Central memory CD8-positive, alpha-beta T cell (primary cell): ENCODE results near the gene MT1M.

Experiments used
- ATAC-seq: fragments of 150-1000 bp; cut with Tn5 transposase; replicated peaks from 2 replicates; pipeline ENCODE4 v1.10.0; 2022; ENCODE audit warnings: mild to moderate bottlenecking, moderate FRiP score, moderate number of reproducible peaks; ENCODE audit not compliant: poor library complexity, severe bottlenecking; ENCODE audit errors: extremely low read depth
- DNase-seq, 2 donors: peaks; one replicate each; pipeline ENCODE4 v3.0.0; 2021; ENCODE audit warnings: low spot score in 2 of 2
- H3K27ac Mint-ChIP-seq: one replicate; pipeline ENCODE4 v1.8.0; 2022; ENCODE audit warnings: low read depth, mild to moderate bottlenecking, moderate library complexity, mixed read lengths
- H3K27me3 Mint-ChIP-seq: one replicate; pipeline ENCODE4 v1.8.0; 2022; ENCODE audit warnings: mixed read lengths
- H3K36me3 Mint-ChIP-seq: one replicate; pipeline ENCODE4 v1.8.0; 2022; ENCODE audit warnings: mild to moderate bottlenecking, moderate library complexity, mixed read lengths; ENCODE audit not compliant: insufficient read depth
- H3K4me1 Mint-ChIP-seq: one replicate; pipeline ENCODE4 v1.8.0; 2022; ENCODE audit warnings: mixed read lengths
- H3K4me3 Mint-ChIP-seq: one replicate; pipeline ENCODE4 v1.8.0; 2022; ENCODE audit warnings: mild to moderate bottlenecking, moderate library complexity, mixed read lengths
- H3K9me3 Mint-ChIP-seq: one replicate; pipeline ENCODE4 v1.8.0; 2022; ENCODE audit warnings: mixed read lengths

Gene MT1M

DNA sequence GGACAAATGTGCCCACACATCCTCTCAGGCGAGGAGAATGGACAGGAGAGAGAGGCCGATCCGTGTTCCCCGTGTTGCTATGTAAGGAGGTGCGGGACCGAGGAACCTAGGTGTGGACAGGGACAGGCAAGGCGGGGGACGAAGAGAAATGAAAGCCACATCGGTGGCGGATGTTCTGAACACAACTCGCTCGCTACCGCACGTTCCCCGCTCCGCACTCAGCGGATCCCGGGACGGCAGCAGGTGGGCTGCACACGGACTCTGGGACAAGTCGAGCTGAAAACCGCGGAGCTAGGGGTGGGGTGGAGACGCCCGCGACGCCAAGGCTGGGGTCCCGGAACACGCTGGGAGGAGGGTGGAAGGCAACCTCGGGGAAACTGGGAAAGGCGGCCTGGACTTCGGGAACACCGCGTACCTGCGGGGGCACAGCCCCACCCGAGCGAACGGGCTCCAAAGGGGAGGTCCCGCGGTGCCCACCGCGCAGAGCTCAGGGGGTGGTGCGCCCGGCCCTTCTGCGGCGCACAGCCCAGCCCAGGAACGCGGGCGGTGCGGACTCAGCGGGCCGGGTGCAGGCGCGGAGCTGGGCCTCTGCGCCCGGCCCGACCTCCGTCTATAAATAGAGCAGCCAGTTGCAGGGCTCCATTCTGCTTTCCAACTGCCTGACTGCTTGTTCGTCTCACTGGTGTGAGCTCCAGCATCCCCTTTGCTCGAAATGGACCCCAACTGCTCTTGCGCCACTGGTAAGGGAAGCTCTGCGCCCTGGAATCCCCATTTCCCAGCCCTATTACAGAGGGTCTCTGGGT lies 7.1 kb upstream of the MT1M start, which contains the start of gene MT1E:
Gene MT1E, plus strand, starts transcription at position 642 of the 803 bp plus-strand sequence. Its CDS starts 71 bp downstream, at position 713.
- peak; percentile 98 for ATAC-seq
- Mint-ChIP-seq H3K27ac (peak within 1 kb of the TSS; percentile 91), H3K9me3 (no peaks in the 10 kb centered on the region), H3K27me3 (peaks cover 1% of the 10 kb centered on the region), H3K4me1 (peaks cover 15% of the 10 kb centered on the region), H3K36me3 (peaks cover 5% of the 10 kb centered on the region), H3K4me3 (peak within 1 kb of the TSS; percentile 97)
- DNase-seq = peak in 1 of 2 donors; percentile 54

DNA sequence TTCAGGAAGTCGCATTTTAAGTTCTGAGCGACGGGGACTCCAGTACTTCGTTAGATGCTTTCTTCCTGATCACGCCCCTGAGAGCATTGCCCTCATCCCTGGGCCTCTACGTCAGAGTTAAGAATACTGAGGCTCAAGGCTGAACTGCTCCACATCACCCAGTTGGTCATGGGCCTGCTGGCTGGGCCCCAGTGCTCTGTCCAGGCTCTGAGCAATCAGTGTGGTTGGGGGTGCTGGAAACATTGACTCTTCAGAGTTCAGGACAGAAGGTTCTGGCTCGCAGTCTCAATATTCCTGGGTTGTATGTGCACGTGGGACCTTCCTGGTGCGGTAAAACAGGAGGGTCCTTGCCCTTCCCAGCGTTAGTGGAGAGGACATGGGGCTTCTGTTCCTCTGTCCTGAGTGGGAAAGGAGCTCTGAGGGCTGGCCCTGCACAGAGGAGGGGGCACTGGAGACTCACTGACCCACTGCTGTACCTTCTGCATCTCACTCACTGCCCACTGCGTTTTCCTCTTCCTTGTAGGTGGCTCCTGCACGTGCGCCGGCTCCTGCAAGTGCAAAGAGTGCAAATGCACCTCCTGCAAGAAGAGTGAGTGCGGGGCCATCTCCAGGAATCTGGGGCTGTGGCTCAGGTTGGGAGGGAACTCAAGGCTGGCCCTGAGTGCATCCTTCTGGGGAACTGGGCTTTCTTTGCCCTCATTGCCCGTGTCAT lies 6.4 kb upstream of the MT1M start:
- DNase-seq (no peak), ATAC-seq (peak; percentile 13)
- Mint-ChIP-seq H3K4me3 (peak overlapping the region; percentile 97), H3K36me3 (peaks cover 5% of the 10 kb centered on the region), H3K27me3 (peaks cover 9% of the 10 kb centered on the region), H3K27ac (peak overlapping the region; percentile 91), H3K4me1 (peaks cover 15% of the 10 kb centered on the region), H3K9me3 (no peaks in the 10 kb centered on the region)

DNA sequence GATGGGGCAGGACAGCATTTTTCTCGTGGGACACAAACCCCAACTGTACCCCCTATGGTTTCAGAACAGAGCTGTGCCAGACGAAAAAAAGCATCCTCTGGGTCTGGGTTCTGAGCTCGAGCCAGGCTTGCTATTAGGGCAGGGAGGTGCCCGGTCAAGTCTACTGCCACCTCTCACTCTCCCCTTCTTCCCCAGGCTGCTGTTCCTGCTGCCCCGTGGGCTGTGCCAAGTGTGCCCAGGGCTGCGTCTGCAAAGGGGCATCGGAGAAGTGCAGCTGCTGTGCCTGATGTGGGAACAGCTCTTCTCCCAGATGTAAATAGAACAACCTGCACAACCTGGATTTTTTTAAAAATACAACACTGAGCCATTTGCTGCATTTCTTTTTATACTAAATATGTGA lies 5.8 kb upstream of the MT1M start:
- peak overlapping the region; percentile 97 for H3K4me3 Mint-ChIP-seq
- no peak for DNase-seq
- peaks cover 16% of the 10 kb centered on the region for H3K4me1 Mint-ChIP-seq
- H3K27me3 Mint-ChIP-seq = peaks cover 15% of the 10 kb centered on the region
- H3K36me3 Mint-ChIP-seq = peaks cover 5% of the 10 kb centered on the region
- no peak for ATAC-seq
- no peak overlapping the region for H3K27ac Mint-ChIP-seq
- no peaks in the 10 kb centered on the region for H3K9me3 Mint-ChIP-seq

DNA sequence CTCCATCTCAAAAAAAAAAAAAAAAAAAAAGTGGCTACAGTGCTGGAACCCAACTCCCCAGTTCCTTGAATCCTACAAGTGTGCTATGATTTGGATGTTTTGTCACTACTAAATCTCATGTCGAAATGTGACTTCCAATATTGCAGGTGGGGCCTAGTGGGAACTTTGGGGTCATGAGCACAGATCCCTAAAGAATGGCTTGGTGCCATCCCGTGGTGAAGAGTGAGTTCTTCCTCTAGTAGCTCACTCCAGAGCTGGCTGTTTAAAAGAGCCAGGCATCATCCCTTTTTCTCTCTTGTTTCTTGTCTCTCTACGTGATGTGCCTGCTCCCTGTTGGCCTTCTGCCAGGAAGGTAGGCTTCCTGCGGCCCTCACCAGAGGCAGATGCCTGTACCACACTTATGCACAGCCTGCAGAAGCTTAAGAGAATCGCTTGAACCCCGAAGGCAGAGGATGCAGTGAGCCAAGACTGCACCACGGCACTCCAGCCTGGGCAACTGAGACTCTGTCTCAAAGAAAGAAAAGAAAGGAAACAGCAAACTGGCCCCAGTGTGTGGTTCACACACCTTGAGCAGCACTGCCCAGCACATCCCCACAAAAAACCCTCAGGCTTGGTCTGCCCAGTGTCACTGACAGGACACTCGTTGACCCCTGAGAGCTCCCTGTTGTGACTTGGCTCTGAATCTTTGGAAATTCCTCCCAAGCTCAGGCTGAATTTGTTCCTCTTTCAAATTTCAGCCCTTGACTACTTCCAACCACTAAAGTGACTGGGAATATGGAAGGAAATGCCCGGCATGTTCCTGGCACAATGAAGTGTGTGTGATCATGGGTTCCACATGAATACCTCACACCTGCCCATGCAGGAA lies 3.7 kb upstream of the MT1M start:
- H3K4me1 Mint-ChIP-seq = peaks cover 20% of the 10 kb centered on the region
- ATAC-seq (no peak), DNase-seq (no peak)
- no peak overlapping the region for H3K4me3 Mint-ChIP-seq
- H3K36me3 Mint-ChIP-seq = peaks cover 5% of the 10 kb centered on the region
- H3K27me3 Mint-ChIP-seq = peaks cover 35% of the 10 kb centered on the region
- no peaks in the 10 kb centered on the region for H3K9me3 Mint-ChIP-seq
- no peak overlapping the region for H3K27ac Mint-ChIP-seq

DNA sequence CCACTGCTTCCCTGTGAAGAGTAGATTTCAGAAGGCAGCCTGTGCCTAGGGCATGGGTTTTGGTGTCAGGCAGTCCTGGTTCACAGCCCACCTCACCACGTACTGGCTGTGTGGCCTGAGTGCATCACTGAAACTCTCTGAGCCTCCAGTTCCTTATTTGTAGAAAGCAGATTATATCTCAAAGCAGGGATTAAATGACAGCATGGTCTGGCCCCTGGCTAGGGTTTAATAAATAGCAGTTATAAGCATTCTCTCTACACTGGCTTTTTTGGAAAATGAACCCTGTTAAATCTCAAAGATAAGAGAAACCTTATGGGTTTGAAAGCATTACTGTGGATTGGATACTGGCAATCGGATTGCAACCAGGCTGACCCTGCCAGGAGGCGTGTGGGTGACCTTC lies 2.9 kb upstream of the MT1M start:
- DNase-seq (no peak), ATAC-seq (no peak)
- Mint-ChIP-seq H3K27me3 (peaks cover 43% of the 10 kb centered on the region), H3K27ac (no peak overlapping the region), H3K4me1 (peaks cover 20% of the 10 kb centered on the region), H3K4me3 (no peak overlapping the region), H3K9me3 (no peaks in the 10 kb centered on the region), H3K36me3 (peaks cover 5% of the 10 kb centered on the region)

DNA sequence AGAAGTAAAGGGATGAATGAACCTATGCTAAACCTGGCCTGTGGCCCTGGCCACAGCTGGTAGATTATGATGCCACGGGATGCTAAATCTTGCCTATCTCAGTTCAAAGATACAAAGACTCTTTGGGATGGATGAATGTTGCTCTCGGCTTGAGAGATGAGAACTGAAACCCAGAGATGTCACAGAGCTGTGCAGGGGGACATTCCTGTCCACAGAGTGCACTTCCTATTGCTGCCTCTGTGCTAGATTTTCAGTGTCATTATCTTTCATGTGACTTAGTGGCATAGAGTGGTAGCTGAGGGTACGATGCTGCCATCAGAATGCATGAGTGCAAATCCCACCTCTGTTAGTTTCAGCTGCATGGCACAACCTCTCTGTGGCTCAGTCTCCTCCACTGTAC lies 2.3 kb upstream of the MT1M start:
- Mint-ChIP-seq H3K9me3 (no peaks in the 10 kb centered on the region), H3K36me3 (peaks cover 3% of the 10 kb centered on the region), H3K4me1 (peaks cover 20% of the 10 kb centered on the region), H3K27ac (no peak overlapping the region), H3K27me3 (peaks cover 49% of the 10 kb centered on the region), H3K4me3 (no peak overlapping the region)
- ATAC-seq (no peak), DNase-seq (no peak)

DNA sequence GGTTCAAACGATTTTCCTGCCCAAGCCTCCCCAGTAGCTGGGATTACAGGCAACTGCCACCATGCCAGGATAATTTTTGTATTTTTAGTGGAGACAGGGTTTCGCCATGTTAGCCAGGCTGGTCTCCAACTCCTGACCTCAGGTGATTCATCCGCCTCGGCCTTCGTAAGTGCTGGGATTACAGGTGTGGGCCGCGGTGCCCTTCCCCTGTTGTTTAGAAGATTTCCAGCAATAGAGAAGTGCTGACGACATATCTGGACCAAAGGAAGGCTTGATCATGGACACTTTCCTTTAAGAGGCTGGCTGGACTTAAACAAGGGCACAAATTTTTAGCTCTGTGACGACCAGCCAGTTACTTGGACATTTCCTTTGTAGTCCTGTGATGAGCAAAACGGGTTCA lies 1.3 kb upstream of the MT1M start:
- H3K4me1 Mint-ChIP-seq = peaks cover 13% of the 10 kb centered on the region

DNA sequence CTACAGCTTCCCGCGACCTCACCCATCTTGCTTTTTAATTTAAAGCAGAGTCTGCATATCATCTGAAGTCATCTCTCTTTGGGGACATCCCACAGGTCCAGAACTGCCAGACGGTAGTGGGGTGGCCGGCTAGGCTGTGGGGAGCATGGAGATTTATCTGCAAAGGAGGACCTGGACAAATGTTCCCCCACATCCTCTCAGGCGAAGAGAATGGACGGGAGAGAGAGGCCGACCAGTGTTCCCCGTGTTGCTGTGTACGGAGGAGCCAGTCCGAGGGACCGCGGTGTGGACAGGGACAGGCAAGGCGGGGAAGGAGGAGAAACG lies 665 bp upstream of the MT1M start:
- Mint-ChIP-seq H3K4me1 (peaks cover 12% of the 10 kb centered on the region), H3K27me3 (peaks cover 66% of the 10 kb centered on the region), H3K9me3 (no peaks in the 10 kb centered on the region), H3K36me3 (no peaks in the 10 kb centered on the region), H3K4me3 (peak overlapping the region; percentile 49), H3K27ac (no peak overlapping the region)
- DNase-seq (no peak), ATAC-seq (no peak)

More for the DNA sequence above, 1.3 kb upstream of the MT1M start:
- peaks cover 60% of the 10 kb centered on the region for H3K27me3 Mint-ChIP-seq
- H3K9me3 Mint-ChIP-seq = no peaks in the 10 kb centered on the region
- ATAC-seq (no peak), DNase-seq (no peak)
- H3K36me3 Mint-ChIP-seq = no peaks in the 10 kb centered on the region
- H3K4me3 Mint-ChIP-seq = no peak overlapping the region
- no peak overlapping the region for H3K27ac Mint-ChIP-seq

DNA sequence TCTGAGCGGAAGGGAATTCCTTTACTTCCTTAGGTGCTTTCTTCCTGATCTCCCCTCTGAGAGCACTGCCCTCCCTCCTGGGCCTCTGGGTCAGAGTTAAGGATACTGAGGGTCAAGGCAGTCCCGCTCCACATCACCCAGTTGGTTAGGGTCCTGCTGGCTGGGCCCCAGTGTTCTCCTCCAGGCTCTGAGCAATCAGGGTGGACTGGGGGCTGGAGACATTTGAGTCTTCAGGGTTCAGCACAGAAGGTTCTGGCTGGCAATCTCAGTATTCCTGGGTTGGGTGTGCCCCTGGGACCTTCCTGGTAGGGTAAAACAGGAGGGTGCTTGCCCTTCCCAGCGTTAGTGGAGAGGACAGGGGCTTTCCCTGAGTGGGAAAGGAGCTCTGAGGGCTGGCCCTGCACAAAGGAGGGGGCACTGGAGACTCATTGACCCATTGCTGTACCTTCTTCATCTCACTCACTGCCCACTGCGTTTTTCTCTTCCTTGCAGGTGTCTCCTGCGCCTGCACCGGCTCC lies 448 bp downstream of the MT1M start:
- ATAC-seq (no peak), DNase-seq (no peak)
- peaks cover 19% of the 10 kb centered on the region for H3K4me1 Mint-ChIP-seq
- no peaks in the 10 kb centered on the region for H3K9me3 Mint-ChIP-seq
- peaks cover 77% of the 10 kb centered on the region for H3K27me3 Mint-ChIP-seq
- peak overlapping the region; percentile 36 for H3K4me3 Mint-ChIP-seq
- no peak overlapping the region for H3K27ac Mint-ChIP-seq
- no peaks in the 10 kb centered on the region for H3K36me3 Mint-ChIP-seq

DNA sequence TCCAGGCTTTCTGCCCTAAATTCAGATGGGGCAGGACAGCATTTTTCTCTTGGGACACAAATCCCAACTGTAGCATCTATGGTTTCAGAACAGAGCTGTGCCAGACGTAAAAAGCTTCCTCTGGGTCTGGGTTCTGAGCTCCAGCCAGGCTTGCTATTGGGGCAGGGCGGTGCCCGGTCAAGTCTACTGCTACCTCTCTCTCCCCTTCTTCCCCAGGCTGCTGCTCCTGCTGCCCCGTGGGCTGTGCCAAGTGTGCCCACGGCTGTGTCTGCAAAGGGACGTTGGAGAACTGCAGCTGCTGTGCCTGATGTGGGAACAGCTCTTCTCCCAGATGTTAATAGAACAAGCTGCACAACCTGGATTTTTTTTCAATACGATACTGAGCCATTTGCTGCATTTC lies 1.1 kb downstream of the MT1M start:
- H3K4me3 Mint-ChIP-seq = no peak overlapping the region
- no peaks in the 10 kb centered on the region for H3K36me3 Mint-ChIP-seq
- no peak for DNase-seq
- ATAC-seq = no peak
- peaks cover 83% of the 10 kb centered on the region for H3K27me3 Mint-ChIP-seq
- H3K9me3 Mint-ChIP-seq = no peaks in the 10 kb centered on the region
- peaks cover 21% of the 10 kb centered on the region for H3K4me1 Mint-ChIP-seq
- no peak overlapping the region for H3K27ac Mint-ChIP-seq

DNA sequence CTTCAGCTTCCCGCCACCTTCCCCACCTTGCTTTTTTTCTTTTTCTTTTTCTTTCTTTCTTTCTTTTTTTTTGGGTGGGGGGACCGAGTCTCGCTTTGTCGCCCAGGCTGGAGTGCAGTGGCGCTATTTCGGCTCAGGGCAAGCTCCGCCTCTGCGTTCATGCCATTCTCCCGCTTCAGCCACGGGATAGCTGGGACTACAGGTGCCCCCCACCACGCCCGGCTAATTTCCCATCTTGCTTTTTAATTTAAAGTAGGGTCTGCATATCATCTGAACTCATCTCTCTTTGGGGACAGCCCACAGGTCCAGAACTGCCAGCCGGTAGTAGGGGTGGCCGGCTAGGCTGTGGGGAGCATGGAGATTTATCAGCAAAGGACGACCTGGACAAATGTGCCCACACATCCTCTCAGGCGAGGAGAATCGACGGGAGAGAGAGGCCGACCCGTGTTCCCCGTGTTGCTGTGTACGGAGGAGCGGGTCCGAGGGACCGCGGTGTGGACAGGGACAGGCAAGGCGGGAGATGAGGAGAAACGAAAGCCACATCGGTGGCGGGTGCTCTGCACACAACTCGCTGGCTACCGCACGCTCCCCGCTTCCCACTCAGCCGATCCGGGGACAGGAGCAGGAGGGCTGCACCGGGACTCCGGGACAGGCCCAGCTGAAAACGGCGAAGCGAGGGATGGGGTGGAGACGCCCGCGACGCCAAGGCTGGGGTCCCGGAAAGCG lies 2.4 kb downstream of the MT1M start:
- ATAC-seq (no peak), DNase-seq (no peak)
- Mint-ChIP-seq H3K4me3 (peak overlapping the region; percentile 71), H3K27ac (no peak overlapping the region), H3K27me3 (peaks cover 97% of the 10 kb centered on the region), H3K4me1 (peaks cover 21% of the 10 kb centered on the region), H3K36me3 (no peaks in the 10 kb centered on the region), H3K9me3 (no peaks in the 10 kb centered on the region)

DNA sequence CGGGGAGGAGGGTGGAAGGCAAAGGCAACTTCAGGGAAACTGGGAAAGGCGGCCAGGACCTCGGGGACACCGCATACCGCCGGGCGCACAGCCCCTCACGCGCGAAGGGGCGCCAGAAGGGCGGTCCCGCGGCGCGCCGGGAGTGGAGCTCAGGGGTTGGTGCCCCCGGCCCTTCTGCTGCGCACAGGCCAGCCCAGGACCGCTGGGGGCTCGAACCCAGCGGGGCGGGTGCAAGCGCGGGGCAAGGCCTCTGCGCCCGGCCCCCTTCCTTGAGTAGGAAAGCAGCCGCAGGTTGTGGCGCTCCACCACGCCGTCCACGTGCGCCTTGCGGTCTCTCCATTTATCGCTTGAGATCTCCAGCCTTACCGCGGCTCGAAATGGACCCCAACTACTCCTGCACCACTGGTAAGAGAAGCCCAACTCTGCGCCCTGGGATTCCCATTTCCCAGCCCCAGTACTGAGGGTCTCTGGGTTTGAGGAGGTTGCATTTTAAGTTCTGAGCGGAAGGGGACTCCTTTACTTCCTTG lies 3.0 kb downstream of the MT1M start:
- ATAC-seq (no peak), DNase-seq (no peak)
- no peaks in the 10 kb centered on the region for H3K9me3 Mint-ChIP-seq
- no peak overlapping the region for H3K27ac Mint-ChIP-seq
- H3K27me3 Mint-ChIP-seq = peaks cover 100% of the 10 kb centered on the region
- no peaks in the 10 kb centered on the region for H3K36me3 Mint-ChIP-seq
- peaks cover 21% of the 10 kb centered on the region for H3K4me1 Mint-ChIP-seq
- peak overlapping the region; percentile 71 for H3K4me3 Mint-ChIP-seq
